A673 (cell line): Measurements from ENCODE around the gene SGMS1. TPM values are rescaled to one million over a fixed set of nuclear protein-coding genes. Genes with fewer than 3 reads are reported as not detected.

Experiments used
- BruUV-seq: library from RNA; stranded (reverse); fragments of 400-500 nt; replicated peaks from 2 replicates; lab custom pipeline; 2021; lab: Mats Ljungman, UMichigan
- CTCF ChIA-PET: fragments of 300-600 bp; sonication (Branson Sonifier 250); formaldehyde crosslinking; loops from one replicate; lab custom pipeline; 2022; ENCODE audit warnings: antibody characterized with exemption; lab: Charles Lee
- POLR2A ChIA-PET: fragments of 300-600 bp; sonication (Branson Sonifier 250); formaldehyde crosslinking; loops from one replicate; lab custom pipeline; 2022; ENCODE audit warnings: antibody characterized with exemption; ENCODE audit not compliant: low non-redundant PET; lab: Charles Lee
- DNase-seq: peaks from one replicate; pipeline ENCODE4 v3.0.0-alpha.2; 2015; ENCODE audit warnings: low spot score
- H3K27ac ChIP-seq: fragments of 200-600 bp; sonication (generic); 2 replicates; pipeline ENCODE4 v1.5.1; 2016; ENCODE audit warnings: mixed run types, low read depth, mild to moderate bottlenecking, mixed read lengths, antibody characterized with exemption, low read length; ENCODE audit not compliant: poor library complexity, severe bottlenecking
- H3K27me3 ChIP-seq: fragments of 200-600 bp; sonication (generic); replicated peaks from 2 replicates; pipeline ENCODE4 v1.6.1; 2017; ENCODE audit warnings: mixed run types, low read depth, mild to moderate bottlenecking, mixed read lengths, antibody characterized with exemption, low read length; ENCODE audit not compliant: insufficient read depth, poor library complexity
- H3K36me3 ChIP-seq: fragments of 200-600 bp; sonication (generic); 2 replicates; pipeline ENCODE4 v1.6.1; 2016; ENCODE audit warnings: mixed run types, mild to moderate bottlenecking, mixed read lengths, antibody characterized with exemption, low read length; ENCODE audit not compliant: insufficient read depth, poor library complexity, severe bottlenecking
- H3K4me1 ChIP-seq: fragments of 200-600 bp; sonication (generic); 2 replicates; pipeline ENCODE4 v1.6.1; 2017; ENCODE audit warnings: mixed run types, mild to moderate bottlenecking, mixed read lengths, antibody characterized with exemption, low read length; ENCODE audit not compliant: insufficient read depth, poor library complexity, severe bottlenecking
- H3K4me3 ChIP-seq: fragments of 200-600 bp; sonication (generic); 2 replicates; pipeline ENCODE4 v1.5.1; 2016; ENCODE audit warnings: low read depth, mixed run types, mild to moderate bottlenecking, mixed read lengths, low read length; ENCODE audit not compliant: poor library complexity, severe bottlenecking
- H3K9me3 ChIP-seq: fragments of 200-600 bp; sonication (generic); 2 replicates; pipeline ENCODE4 v1.6.1; 2016; ENCODE audit warnings: mixed run types, low read depth, mild to moderate bottlenecking, mixed read lengths, antibody characterized with exemption, low read length; ENCODE audit not compliant: poor library complexity, severe bottlenecking
- EZH2 ChIP-seq: fragments of 200-600 bp; sonication (generic); IDR thresholded peaks from 2 replicates; pipeline ENCODE4 v1.6.1; 2017; ENCODE audit warnings: borderline replicate concordance, low read depth, mild to moderate bottlenecking, mixed read lengths, antibody characterized with exemption, low read length; ENCODE audit not compliant: poor library complexity, severe bottlenecking
- intact Hi-C: fragments of 100-400 bp; cut with micrococcal nuclease; formaldehyde crosslinking; loops from one replicate; pipeline ENCODE4 v1.10.0; 2022; ENCODE audit not compliant: unreplicated experiment
- total RNA-seq: library from RNA; stranded (reverse); gene quantifications from 2 replicates; pipeline ENCODE4 v1.2.3, GENCODE V29; 2021
- TF ChIP-seq, protein P1 (sequence below): fragments of 300-800, 200-600 bp; sonication (generic); conservative IDR thresholded peaks from 2 replicates; pipeline ENCODE4 v1.5.1; 2017; ENCODE audit warnings: low read depth, mild to moderate bottlenecking, antibody characterized with exemption, low read length, moderate library complexity, mixed read lengths

The SGMS1 gene
- total RNA-seq, 1 experiment from 2014 or later, result 13.0 TPM

DNA sequence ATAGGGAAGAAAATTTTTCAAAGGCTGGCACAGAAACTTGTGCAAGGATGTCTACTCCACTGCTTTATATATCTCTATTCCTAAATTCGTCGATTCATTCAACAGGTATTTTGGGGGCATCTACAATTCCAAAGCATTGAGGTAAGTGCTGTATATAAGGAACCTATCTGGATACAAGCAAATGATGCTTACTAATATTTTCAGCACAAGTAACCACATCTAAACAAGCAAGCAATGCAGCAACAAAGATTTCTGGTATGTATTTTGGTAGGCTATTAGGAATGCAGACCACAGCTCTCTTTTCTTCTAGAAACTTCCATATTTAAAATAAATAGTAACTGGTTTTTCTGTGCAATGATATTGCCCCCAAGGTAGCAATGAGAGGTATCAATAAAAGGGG is 183.9 kb downstream of the SGMS1 start:
- Histone ChIP-seq H3K36me3 (no peaks in the 10 kb centered on the region), H3K27ac (no peak overlapping the region), H3K9me3 (no peaks in the 10 kb centered on the region), H3K4me3 (no peak overlapping the region), H3K4me1 (no peaks in the 10 kb centered on the region), H3K27me3 (no peaks in the 10 kb centered on the region)
- no peak for DNase-seq
- intact Hi-C loops, result no loop called here
- BruUV-seq, result no TSS peak
- TF ChIP-seq, protein P1, sequence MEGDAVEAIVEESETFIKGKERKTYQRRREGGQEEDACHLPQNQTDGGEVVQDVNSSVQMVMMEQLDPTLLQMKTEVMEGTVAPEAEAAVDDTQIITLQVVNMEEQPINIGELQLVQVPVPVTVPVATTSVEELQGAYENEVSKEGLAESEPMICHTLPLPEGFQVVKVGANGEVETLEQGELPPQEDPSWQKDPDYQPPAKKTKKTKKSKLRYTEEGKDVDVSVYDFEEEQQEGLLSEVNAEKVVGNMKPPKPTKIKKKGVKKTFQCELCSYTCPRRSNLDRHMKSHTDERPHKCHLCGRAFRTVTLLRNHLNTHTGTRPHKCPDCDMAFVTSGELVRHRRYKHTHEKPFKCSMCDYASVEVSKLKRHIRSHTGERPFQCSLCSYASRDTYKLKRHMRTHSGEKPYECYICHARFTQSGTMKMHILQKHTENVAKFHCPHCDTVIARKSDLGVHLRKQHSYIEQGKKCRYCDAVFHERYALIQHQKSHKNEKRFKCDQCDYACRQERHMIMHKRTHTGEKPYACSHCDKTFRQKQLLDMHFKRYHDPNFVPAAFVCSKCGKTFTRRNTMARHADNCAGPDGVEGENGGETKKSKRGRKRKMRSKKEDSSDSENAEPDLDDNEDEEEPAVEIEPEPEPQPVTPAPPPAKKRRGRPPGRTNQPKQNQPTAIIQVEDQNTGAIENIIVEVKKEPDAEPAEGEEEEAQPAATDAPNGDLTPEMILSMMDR, result no peak
- no peak for TF ChIP-seq EZH2
- ChIA-PET POLR2A (no interaction called here), CTCF (interaction anchor here (0.7 kb wide), 1 partner anchor 120 kb away, joined by 3 read pairs; no protein-coding TSS in a partner anchor)

DNA sequence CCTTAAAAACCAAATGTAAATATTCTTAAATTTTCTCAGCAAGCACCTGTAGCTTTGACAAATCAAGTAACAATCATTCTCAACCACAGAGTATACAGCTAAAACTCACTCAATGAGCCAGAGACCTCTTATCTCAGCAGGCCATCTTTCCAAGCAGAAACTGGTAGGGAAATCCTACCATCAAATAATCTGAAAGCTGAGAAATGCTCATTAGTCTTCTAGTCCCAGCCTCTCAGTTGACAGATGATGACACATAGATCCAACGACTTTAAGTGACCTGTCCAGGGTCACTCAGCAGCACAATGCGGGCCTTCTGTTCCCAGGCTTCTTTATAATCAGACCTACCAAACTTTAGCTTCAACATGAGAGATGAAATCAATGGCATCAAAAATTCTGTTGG is 184.6 kb downstream of the SGMS1 start:
- intact Hi-C loops, result no loop called here
- H3K4me1 ChIP-seq, result no peaks in the 10 kb centered on the region
- H3K27me3 ChIP-seq, result no peaks in the 10 kb centered on the region
- ChIA-PET POLR2A (no interaction called here), CTCF (no interaction called here)
- no TSS peak for BruUV-seq
- no peaks in the 10 kb centered on the region for H3K36me3 ChIP-seq
- no peaks in the 10 kb centered on the region for H3K9me3 ChIP-seq
- no peak overlapping the region for H3K4me3 ChIP-seq
- DNase-seq, result no peak
- TF ChIP-seq, protein P1, result no peak
- TF ChIP-seq EZH2, result no peak
- H3K27ac ChIP-seq, result no peak overlapping the region

DNA sequence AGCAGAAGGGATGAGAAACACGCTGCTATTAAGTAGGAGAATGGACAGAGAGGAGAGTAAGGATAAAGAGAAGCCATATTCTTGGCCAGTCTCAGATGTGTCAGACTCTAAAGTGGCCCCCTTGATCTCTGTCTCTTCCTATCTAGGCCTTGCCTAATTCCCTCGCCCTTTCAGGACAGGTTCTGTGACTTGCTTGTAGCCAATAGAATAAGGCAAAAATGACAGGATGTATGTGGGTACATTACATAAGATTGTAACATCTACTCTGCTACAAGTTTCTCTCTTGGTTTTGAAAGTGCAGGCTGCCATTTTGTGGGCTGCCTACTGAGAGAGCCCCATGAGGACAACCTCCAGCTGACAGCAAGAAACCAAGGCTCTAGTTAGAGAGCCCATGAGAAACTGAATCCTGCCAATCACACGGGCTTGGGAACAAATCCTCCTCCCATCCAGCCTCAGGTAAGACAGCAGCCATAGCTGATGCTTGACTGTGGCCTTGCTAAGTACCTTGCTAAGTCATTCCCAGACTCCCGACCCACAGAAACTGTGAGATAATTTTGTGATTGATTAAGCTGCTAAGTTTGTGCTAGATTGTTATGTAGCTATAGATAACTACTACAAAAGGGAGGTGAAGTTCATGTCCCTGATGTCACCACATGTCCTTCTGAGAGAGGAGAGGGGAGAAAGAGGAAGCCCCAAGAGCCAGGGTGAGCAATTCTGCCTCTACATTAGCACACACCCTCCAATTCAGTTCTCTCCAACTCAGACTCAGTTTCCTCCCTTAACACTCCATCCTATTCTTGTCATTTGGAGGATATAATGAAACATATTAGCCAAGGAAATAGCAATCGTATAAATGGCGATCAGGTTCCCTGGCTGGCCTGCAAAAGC is 185.5 kb downstream of the SGMS1 start:
- no peaks in the 10 kb centered on the region for H3K4me1 ChIP-seq
- intact Hi-C loops, result no loop called here
- H3K27ac ChIP-seq, result no peak overlapping the region
- no peak overlapping the region for H3K4me3 ChIP-seq
- ChIA-PET CTCF (no interaction called here), POLR2A (no interaction called here)
- H3K9me3 ChIP-seq, result no peaks in the 10 kb centered on the region
- H3K27me3 ChIP-seq, result no peaks in the 10 kb centered on the region
- BruUV-seq, result no TSS peak
- no peaks in the 10 kb centered on the region for H3K36me3 ChIP-seq
- DNase-seq, result no peak
- TF ChIP-seq, protein P1, result no peak
- TF ChIP-seq EZH2, result no peak
